SU-DHL-6 (cell line): ENCODE results near the gene ALDH1A3.
"Not testable (repeated sequence)": the region's sequence is repeated elsewhere in the genome, so short reads cannot be mapped to it uniquely, and the experiment has no call there.

Source experiments
- EZH2phosphoT487 ChIP-seq: fragments of 200-600 bp; sonication (generic), shearing (Covaris generic); conservative IDR thresholded peaks from 2 replicates; pipeline ENCODE4 v1.6.1; 2018; ENCODE audit warnings: mild to moderate bottlenecking, antibody characterized with exemption, low read length, moderate library complexity, mixed read lengths
- TF ChIP-seq, protein P1 (sequence below): fragments of 200-600 bp; sonication (generic); IDR thresholded peaks from one replicate; pipeline ENCODE4 v1.5.1; 2017; ENCODE audit warnings: antibody characterized with exemption, mild to moderate bottlenecking, low read length, moderate library complexity; ENCODE audit not compliant: insufficient read depth, poor library complexity, severe bottlenecking

DNA sequence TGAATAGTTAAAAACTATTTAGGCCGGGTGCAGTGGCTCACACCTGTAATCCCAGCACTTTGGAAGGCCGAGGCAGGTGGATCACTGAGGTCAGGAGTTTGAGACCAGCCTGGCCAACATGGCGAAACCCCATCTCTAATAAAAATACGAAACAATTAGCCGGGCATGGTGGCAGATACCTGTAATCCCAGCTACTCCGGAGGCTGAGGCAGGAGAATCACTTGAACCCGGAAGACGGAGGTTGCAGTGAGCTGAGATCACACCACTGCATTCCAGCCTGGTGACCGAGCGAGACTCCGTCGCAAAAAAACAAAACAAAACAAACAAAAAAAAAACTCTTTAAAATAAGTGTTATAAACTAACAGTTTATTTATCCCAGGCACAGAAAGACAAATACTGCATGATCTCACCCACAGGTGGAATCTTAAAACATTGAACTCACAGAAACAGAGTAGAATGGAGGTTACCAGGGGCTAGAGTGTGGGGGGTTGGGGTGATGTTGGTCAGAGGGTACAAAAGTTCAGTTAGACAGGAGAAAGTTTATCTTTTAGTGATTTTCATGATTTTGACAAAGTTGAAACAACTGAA, 28.1 kb upstream of the ALDH1A3 start:
- TF ChIP-seq, protein P1, sequence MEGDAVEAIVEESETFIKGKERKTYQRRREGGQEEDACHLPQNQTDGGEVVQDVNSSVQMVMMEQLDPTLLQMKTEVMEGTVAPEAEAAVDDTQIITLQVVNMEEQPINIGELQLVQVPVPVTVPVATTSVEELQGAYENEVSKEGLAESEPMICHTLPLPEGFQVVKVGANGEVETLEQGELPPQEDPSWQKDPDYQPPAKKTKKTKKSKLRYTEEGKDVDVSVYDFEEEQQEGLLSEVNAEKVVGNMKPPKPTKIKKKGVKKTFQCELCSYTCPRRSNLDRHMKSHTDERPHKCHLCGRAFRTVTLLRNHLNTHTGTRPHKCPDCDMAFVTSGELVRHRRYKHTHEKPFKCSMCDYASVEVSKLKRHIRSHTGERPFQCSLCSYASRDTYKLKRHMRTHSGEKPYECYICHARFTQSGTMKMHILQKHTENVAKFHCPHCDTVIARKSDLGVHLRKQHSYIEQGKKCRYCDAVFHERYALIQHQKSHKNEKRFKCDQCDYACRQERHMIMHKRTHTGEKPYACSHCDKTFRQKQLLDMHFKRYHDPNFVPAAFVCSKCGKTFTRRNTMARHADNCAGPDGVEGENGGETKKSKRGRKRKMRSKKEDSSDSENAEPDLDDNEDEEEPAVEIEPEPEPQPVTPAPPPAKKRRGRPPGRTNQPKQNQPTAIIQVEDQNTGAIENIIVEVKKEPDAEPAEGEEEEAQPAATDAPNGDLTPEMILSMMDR, result not testable (repeated sequence)
- not testable (repeated sequence) for TF ChIP-seq EZH2phosphoT487
